Stimulated activated CD4-positive, alpha-beta T cell treated with anti-CD3 and anti-CD28 coated beads, Interleukin-1b, Interleukin-23, amount 100 ng/mL, for 4 hours (primary cell): ENCODE results near the gene TSPAN13.
"Not testable (repeated sequence)": the region's sequence is repeated elsewhere in the genome, so short reads cannot be mapped to it uniquely, and the experiment has no call there.

Source experiments
- DNase-seq, 2 donors: peaks; one replicate each; pipeline ENCODE4 v3.0.0-alpha.2; 2020; ENCODE audit warnings: low read depth in 2 of 2

TSPAN13 gene

DNA sequence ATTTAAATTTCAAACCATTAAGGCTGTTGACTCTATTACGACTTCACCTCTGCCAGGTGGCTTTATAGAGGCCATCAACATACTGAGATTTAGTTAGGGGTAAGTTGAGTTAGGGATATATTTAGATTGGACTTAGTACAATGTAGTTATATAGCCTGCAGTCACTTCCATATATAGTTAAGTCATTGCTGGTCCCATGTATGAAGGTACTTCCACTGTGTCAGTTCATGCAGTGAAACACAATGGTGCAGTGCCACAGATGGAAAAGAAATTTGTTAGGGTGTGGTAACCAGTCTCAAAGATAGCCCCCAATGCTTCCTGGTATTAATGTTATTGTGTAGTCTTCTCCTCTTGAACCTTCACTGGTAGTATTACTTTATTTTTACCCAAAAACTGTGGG, 12.6 kb upstream of the TSPAN13 start:
- DNase-seq: no peak

DNA sequence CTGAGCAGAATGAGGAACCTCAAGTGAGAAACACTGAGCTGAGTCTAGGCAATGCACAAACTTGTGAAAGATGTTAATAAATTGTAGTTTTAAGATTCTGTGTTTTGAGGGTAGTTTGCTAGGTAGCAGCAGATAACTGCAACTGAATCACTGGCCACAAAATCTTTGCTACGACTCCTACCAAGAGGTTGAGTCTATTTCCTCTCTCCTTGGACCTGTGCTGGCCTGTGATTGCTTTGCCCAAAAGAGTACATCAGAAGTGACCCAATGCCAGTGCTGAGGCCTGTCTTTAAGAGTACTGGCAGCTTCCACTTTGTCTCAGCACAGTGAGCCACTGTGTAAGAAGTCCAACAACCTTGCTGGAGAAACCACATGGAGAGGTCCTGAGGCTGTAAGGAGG, 11.9 kb upstream of the TSPAN13 start:
- no peak for DNase-seq

DNA sequence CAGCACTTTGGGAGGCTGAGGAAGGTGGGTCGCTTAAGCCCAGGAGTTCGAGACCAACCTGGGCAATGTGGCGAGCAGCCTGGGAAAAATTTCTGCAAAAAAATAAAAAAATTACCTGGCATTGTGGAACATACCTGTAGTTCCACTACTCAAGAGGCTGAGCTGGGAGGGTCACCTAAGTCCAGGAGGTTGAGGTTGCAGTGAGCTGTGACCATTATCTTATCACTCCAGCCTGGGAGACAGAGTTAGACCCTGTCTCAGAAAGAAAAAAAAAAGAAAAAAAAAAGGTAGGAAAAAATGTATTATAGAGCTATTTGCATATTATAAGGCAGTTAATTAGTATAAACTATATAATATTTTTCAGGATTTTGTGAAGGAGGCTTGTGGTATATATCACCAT, 11.0 kb upstream of the TSPAN13 start:
- DNase-seq: no peak

DNA sequence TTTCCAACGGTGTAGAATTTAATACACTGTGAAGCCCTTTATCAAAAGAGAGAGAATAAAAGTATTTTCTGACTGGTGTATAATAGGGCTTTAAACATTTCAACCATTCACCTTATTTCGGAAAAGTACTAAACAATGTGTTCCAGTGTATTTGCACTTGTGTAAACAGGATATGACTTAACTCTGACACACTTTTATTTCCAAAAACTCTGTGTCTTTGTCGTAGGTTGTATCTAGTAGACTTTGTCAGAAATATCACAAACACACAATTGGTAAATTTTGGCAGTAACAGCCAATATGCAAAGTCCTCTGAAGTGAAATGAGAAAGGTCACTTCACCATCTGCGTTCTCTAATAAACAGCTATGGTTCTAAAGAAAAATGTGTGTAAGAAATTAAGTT, 10.3 kb upstream of the TSPAN13 start:
- DNase-seq: no peak

DNA sequence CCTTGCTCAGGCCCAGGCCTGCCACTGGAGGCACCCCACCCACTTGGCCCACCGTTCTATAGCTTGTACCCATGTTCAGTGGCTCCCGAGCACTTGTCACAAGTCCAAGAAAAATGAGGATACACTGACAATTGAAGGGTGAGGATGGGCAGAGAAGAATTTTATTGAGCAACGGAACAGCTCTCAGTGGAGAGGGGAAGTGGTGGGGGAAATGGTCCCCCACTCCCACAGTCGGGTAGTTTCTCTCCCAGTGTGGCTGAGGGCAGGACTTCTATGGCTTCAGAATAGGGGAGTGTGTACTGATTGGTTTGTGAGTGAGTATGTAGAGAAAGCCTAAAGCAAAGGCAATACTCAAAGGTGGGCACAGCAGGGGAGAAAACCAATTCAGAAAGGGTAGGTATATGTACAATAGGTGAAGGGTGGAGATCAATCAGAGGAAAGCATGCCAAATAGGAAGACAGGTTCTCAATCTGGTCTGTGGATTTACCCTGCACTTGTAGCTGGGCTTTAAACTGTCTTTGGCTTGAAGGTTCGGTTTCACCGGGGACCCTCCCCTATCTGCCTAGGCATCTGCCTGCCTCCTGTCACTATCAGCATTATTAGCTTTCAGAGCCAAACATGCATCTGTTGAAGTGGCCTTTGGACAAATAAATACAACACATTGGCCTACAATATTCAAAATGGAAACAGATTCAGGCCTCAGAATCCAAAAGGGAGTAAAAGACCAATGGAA, 8.9 kb upstream of the TSPAN13 start:
- no peak for DNase-seq

DNA sequence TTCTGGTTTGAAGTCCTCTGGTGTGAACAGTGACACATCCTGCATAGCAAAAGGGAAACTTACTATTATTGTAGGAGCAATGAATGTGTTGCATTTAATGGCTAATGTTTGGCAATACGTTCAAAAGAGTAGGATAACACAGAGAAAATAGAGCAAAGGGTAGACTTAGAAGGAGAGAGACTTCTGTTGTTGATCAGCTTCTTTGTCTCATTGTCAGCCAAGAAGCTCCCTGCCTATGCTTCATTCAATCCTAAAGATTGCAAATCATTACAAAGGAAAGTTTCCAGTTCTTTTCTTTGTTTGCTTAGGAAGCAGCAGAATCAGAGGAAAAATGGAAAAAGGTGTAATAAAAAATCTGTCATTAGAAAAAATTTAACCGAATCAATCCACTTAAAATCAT, 7.9 kb upstream of the TSPAN13 start:
- no peak for DNase-seq

DNA sequence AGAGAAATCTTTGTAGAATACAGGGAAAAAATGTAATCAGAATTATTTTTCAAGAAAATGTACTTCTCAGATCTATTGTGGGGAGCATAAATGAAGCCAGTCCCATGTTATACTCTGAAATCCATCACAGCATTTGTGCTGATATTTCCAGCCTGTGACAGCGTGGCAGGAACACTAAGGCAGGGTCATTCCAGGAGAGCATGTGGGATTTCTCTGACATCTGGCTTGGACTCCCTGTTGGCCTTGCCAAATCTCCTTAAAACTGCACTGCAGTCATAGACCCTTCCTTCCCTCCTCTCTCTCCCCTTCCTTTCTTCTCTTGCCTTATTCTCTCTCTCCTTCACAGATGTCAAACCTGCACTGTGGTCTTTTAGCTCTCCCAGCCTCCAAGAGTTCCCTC, 6.5 kb upstream of the TSPAN13 start:
- DNase-seq: no peak

DNA sequence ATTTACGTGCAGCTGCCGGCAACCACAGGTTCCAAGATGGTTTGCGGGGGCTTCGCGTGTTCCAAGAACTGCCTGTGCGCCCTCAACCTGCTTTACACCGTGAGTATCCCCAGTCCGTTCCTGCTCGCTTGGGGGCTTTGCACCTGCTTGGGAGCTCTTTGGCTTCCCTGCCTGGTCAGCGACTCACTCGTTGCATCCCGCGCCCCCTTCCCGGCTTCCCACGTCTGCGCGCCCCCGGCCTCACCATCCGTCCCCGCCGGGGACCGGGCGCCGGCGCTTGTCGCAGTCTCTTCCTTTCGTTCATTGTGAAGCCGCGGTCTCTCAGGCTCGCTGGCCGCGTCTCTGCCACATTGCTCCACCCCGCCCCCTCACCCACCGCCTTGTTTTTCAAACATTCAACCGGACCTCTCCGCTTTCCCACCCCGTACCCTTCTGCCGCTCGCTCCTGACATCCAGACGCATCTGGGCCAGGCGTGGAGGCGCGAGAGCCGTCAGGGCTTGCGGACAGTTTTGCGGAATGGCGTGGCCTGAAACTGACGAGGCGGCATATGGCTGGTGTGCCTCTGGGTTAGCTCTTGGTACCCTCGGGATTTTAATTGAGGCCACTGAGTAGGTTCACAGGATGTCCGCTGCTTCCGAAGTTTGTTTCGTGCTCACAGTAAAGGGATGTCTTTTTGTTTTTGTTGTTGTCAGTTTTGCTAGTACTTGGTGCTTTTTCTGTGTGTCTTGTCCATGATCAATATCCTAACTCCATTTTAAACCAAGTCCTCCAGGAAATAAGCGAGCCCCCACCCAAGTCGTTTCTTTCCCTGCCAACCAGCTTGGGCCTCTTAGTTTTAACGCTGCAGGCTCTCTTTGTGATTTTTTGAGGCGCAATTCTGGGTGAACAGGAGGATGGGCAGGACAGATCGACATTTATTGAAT, 639 bp downstream of the TSPAN13 start:
- DNase-seq: peak in 1 of 2 donors; percentile 1

DNA sequence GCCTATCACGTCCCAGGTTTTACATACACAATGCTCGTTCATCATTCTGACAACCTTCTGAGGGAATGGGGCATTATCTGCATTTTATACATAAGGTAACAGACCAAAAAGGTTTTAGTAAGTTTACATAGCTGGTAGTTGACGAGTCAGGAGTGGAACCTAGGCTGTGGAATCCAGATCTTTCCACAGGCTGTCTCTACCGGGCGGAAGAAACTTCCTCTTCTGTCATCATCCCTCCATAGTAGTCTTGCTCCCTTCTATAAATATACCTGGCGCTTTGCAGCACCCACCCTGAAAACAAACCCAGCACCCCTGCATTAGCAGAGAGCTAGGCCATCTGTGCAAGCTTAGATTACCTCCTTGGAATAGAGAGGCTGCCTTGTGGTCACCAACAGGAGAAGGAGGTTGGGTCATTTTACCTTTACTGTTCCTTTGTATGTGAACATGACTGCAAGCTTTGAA, 1.3 kb downstream of the TSPAN13 start:
- DNase-seq: no peak

DNA sequence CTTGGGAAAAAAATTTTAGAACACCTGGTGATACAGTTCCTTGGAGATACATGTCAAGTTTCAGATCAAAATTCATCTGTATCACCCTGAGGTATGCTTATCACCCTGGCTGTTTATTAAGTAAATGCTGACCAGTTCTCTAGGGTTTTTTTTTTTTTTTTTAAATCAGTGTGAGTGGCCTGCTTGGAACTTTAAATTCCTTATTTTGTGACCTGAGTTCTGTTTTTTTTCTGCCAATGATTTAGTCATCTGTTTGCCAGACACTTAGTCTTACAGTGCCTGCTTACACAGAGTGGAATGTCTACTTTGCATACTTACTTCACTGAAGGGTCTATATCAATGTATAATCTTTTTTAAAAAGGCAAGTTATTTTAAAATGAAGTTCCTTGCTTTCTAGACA, 1.8 kb downstream of the TSPAN13 start:
- no peak for DNase-seq

DNA sequence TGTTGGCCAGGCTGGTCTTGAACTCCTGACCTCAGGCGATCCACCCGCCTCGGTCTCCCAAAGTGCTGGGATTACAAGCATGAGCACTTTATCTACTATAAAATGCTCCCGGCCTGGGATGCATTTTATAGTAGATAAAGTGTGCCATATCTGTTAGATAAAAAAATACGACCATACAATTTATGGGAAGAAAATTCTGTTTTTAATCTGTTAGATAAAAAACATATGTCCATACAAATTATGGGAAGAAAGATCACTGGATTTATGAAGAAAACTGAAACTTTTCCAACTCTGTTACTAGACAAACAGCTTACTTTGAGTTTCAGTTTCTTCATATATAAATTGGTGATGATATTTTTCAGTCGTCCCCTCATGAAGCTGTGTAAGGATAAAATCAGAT, 4.5 kb downstream of the TSPAN13 start:
- no peak for DNase-seq

DNA sequence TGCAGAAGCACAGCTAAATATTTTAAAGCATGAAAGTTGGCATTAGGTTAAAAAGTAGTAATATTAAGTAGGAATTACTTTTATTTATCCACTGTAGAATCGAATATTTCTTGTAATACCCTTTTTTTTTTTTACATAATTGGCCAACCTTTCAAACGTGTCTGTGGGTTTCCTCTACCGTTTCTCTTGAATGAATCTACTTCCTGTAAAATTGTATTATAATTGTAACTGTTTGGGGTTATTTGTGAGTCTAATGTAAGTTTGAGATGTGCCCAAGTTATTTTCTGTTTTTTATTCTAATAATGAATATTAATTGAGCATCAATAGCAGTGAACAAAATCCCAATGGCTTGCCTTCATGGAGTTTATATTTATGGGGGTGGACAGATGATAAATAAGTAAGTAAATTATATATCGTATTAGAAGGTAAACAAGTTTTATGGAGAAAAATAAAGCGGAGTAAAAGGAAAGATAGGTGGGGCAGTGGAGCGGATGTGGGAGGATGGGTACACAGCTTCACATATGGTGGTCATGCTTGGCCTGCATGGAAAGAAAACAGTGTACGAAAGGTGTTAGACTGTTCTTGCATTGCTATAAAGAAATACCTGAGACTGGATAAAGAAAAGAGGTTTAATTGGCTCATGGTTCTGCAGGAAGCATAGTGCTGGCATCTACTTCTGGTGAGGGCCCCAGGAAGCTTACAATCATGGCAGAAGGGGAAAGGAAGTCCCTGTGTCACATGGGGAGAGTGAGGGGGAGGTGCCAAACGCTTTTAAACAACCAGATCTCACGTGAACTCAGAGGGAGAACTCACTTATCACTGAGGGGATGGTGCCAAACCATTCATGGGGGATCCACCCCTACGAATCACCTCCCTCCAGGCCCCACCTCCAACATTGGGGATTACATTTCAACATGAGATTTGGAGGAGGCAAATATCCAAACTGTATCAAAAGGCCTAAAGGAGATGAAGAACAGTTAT, 5.4 kb downstream of the TSPAN13 start:
- no peak for DNase-seq

DNA sequence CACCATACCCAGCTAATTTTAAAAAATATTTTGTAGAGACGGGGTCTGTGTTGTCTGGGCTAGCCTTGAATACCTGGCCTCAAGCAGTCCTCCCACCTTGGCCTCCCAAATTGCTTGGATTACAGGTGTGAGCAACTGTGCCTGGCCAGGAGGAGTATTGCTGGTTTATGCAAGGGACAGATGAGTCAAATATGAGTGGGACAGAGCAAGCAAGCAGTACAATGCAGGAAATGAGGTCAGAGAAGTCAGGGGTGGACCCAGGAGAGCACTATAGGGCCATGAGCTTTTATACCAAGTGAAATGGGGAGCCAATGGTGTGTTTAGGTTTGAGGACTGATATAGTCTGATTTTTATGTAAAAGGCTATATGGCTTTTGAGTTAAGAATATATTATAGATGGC, 6.3 kb downstream of the TSPAN13 start:
- no peak for DNase-seq

DNA sequence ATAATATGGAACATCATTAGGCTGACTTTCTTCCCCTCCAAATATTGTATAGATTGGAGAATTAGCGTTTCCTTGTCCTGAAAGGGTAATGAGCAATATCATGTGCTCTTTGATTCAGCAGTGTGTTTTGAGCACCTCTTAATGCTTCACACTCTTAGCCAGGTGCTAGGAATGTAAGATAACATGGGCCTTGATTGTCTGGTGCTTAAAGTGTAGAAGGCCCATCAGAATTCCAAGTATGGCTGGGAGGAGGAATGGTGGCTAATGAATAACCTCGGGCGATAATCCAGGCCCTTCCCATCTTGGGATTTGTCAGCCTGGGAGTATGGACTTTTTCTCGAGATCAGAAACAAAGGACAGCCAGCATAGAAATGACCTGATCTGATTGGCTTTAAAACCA, 8.6 kb downstream of the TSPAN13 start:
- DNase-seq: no peak

DNA sequence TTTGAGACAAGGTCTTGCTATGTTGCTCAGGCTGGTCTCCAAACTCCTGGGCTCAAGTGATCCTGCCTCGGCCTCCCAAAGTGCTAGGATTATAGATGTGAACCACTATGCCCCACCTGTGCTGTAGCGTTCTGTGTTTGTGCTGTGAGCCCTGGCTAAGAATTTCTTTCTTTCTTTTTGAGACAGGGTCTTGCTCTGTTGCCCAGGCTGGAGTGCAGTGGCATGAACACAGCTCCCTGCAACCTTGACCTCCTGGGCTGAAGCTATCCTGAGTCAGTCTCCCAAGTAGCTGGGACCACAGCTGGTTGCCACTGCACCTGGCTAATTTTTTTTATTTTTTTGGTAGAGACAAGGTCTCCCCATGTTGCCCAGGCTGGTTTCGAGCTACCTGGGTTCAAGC, 11.4 kb downstream of the TSPAN13 start:
- DNase-seq: no peak

DNA sequence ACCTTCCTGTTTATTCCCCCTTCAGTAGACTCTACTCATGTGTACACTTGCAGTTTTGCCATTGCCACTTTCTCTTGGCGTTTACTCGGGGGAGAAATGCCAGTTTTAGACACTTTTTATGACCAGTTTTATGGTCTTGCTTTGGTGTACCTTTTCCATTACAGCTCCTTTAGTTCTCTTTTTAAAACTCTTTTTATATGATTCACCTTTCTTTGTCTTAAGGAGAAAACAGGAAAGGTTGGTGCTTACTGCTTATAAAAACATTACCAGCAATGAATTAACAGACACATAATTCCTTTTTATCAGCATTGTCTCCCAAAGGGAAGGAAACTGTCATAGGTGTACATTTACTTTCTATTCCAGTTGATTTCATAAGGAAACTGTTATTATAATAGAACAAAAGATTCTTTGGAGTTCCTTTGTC, 11.9 kb downstream of the TSPAN13 start:
- no peak for DNase-seq

DNA sequence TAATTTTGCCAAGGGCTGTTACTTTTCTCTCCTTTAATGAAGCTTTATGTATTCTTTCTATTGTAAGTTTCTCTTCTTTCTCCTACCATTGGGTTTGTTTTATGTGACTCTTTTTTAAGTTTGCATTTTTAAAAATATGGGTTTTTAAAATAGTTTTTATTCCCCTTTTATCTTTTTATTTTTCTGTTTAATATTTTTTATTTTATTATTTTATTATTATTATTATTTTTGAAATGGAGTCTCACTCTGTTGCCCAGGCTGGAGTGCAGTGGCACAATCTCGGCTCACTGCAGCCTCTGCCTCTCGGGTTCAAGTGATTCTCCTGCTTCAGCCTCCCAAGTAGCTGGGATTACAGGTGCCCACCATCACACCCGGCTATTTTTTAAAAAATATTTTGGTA, 16.4 kb downstream of the TSPAN13 start:
- DNase-seq: not testable (repeated sequence)

DNA sequence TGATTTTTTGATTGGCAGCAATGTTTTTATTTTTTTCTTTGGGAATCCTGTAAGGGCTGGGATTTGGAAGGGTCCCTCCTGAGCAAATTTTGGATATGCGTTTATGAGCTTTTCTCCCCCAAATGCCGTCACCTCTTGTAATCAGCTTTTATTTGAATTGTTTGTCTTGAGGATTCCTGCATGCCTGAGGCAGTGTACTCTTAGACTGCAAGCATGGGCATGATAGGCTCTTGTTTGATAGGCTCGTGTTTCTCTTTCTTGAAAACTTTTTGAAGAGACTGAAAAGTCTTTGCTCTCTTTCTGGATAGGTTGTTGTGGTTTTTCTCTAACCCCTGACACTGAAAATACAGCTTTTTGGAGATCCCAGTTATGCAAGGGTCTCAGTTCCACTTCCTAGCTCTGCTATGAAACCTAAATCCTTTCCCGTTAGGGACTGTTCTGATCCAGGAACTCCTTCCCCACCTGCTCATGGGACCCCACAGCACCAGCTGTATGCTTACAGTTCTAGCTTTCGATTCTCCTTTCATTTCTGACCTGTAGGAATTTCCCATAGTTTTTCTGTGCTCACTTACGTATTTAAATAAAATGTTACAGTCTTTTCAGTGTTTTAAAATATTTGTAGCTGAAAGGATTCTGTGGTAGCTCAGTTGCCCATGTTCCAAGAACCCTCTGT, 17.2 kb downstream of the TSPAN13 start:
- DNase-seq: no peak

DNA sequence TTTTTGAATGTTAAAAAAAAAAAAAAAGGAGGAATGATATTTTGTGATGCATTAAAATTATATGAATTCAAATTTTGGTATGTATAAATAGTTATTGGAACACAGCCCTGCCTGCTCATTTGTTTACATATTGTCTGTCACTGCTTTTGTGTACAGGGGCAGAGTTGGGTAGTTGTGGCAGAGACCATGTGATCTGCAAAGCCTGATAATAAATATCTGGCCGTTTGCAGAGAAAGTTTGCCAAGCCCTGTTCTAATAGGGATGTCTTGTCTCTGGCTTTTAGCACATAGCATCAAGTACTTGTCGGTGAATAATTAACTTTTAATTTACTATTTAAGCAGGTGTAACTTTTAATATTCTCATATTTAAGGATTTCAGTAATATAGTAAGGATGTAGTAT, 19.8 kb downstream of the TSPAN13 start:
- DNase-seq: no peak

DNA sequence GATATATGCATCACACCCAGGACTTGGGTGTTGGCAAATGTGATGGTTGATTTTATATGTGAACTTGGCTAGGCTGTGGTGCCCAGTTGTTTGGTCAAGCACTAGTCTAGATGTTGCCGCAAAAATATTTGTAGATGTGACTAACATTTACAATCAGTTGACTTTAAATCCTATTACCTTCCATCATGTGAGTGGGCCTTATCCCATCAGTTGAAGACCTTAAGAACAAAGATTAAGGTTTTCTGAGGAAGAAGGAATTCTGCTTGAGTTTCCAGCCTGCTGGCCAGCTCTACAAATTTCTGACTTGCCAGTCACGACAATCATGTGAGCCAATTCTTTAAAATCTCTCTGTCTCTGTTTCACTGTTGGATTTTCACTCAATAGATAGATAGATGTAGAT, 20.3 kb downstream of the TSPAN13 start:
- no peak for DNase-seq

DNA sequence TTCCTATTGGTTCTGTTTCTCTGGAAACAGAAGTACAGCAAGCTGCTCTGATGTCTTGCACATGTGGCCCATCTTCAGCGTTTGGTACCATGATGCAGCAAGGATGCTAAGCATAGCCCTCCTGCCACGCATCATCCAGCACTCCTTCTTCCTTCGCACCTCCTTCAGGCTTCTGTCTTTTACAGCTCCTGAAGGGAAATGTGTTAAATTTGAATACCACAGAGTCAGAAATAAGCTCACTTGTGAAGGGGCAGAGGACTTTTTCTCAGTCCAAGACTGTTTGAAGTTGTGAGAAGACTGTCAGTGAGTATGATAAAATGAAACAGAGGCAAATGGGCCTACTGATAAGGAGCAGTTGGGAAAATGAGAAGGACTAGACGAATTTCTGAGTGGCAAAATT, 20.7 kb downstream of the TSPAN13 start:
- no peak for DNase-seq
